ENCODE data around the gene SLC15A3.

The SLC15A3 gene

GRCh38 chr11:60895687-60896086 lies 56.3 kb downstream of the SLC15A3 start:
- DNase-seq (ENCODE audit: low read depth in 4 of 4, low spot score in 1 of 4) = no peak

- no peak for DNase-seq (ENCODE audit: low read depth in 4 of 4, low spot score in 1 of 4)
Measured at GRCh38 chr11:60891103-60891741, 60.8 kb downstream of the SLC15A3 start.

DNA sequence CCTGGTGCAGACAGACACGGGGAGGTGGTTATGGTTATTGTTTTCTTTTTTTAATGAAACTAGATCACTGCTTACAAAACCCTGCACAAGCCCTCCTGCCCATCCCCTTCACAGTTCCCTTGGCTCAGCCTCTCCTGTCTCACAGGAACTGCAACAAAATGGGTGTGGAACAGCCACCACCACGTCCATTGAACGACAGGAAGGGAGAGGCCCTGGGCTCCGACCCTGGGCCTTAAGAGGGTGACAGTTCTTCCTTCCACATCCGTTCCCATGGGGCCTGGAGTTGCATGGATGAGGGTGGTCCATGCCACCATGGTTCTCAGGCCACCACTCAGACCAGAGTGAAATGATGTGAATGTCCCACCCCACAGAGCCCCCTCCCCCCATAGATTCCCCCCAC lies 61.3 kb downstream of the SLC15A3 start:
- DNase-seq (ENCODE audit: low read depth in 4 of 4, low spot score in 1 of 4) = no peak

- no peak for DNase-seq (ENCODE audit: low read depth in 4 of 4, low spot score in 1 of 4)
Measured at GRCh38 chr11:60889869-60890311, 62.1 kb downstream of the SLC15A3 start.

DNA sequence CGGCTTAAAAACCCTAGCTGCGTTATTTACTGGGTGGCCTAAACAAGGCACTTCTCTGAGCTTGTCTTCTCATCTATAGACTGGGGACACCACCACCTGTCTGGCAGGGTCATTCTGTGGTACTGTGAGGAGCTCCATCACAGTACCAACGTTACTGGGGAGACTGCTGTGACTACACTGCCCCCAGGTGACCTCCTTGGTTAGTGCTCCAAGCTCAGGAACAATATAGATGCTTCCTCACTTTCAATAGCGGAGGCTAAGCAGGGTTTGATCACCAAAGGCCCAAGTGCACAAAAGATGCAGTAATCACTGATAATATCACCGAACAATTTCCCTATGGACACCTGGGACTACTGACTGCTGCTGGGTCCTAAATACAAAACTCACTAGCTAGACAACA lies 64.4 kb downstream of the SLC15A3 start:
- no peak for DNase-seq (ENCODE audit: low read depth in 4 of 4, low spot score in 1 of 4)

Data from stimulated activated CD4-positive, alpha-beta T cell treated with anti-CD3 and anti-CD28 coated beads, Interleukin-1b, Interleukin-23, amount 100 ng/mL, for 24 hours (primary cell).